Naive B cell (primary cell): ENCODE measurements around the gene MED13L. TPM values are rescaled to one million over a fixed set of nuclear protein-coding genes. Genes with fewer than 3 reads are reported as not detected.

Source experiments
- ATAC-seq, 2 donors: fragments of 150-1000 bp; cut with Tn5 transposase; 2 replicates each; pipeline ENCODE4 v1.10.0; 2021; ENCODE audit warnings: low read depth in 2 of 2, mild to moderate bottlenecking in 2 of 2, moderate library complexity in 2 of 2
- DNase-seq: peaks from one replicate; pipeline ENCODE4 v3.0.0; 2022
- H3K27ac Mint-ChIP-seq, 6 donors: one replicate each; pipeline ENCODE4 v1.8.0; 2020 to 2022; ENCODE audit warnings: mild to moderate bottlenecking in 6 of 6, mixed read lengths in 6 of 6, moderate library complexity in 5 of 6, inconsistent platforms in 2 of 6
- H3K27me3 Mint-ChIP-seq, 3 donors: one replicate each; pipeline ENCODE4 v1.8.0; 2021 to 2022; ENCODE audit warnings: mixed read lengths in 3 of 3, mild to moderate bottlenecking in 1 of 3
- H3K36me3 Mint-ChIP-seq, 2 donors: one replicate each; pipeline ENCODE4 v1.8.0; 2020 to 2022; ENCODE audit warnings: mixed read lengths in 2 of 2, inconsistent platforms in 1 of 2, mild to moderate bottlenecking in 1 of 2
- H3K4me1 Mint-ChIP-seq, 3 donors: one replicate each; pipeline ENCODE4 v1.8.0; 2020 to 2022; ENCODE audit warnings: mixed read lengths in 3 of 3, inconsistent platforms in 1 of 3, mild to moderate bottlenecking in 1 of 3, moderate library complexity in 1 of 3
- H3K4me3 Mint-ChIP-seq, 8 donors: one replicate each; pipeline ENCODE4 v1.8.0; 2020 to 2022; ENCODE audit warnings: mild to moderate bottlenecking in 8 of 8, mixed read lengths in 8 of 8, moderate library complexity in 8 of 8, inconsistent platforms in 2 of 8
- H3K9me3 Mint-ChIP-seq, 7 donors: one replicate each; pipeline ENCODE4 v1.8.0; 2020 to 2022; ENCODE audit warnings: mixed read lengths in 7 of 7, mild to moderate bottlenecking in 5 of 7, inconsistent platforms in 2 of 7, moderate library complexity in 1 of 7
- polyA plus RNA-seq, 6 donors: library from polyadenylated mRNA; unstranded; fragments of 300-500 nt; fragmentation: Illumina TruSeq; gene quantifications; one replicate each; pipeline ENCODE4 v1.2.3, GENCODE V29; 2021; ENCODE audit warnings: low read depth in 6 of 6

MED13L gene
- polyA plus RNA-seq, 6 donors from 2014 or later, result 12.5 to 19.2 (median 16.2) TPM

GRCh38 chr12:115943630-115944391 lies 333.7 kb downstream of the MED13L start:
- no peak overlapping the region for H3K27ac Mint-ChIP-seq
- peaks cover 4 to 7% (median 6%) of the 10 kb centered on the region in 7 donors for H3K9me3 Mint-ChIP-seq

GRCh38 chr12:115943310-115943629 lies 334.2 kb downstream of the MED13L start:
- H3K9me3 Mint-ChIP-seq, result peaks cover 9 to 12% (median 10%) of the 10 kb centered on the region in 7 donors
- DNase-seq, result no peak
- H3K4me3 Mint-ChIP-seq, result peak overlapping the region in 1 of 8 donors; percentile 11
- H3K27me3 Mint-ChIP-seq, result peaks cover 5 to 12% (median 9%) of the 10 kb centered on the region in 3 donors
- H3K4me1 Mint-ChIP-seq, result peaks cover 0 to 2% (median 0%) of the 10 kb centered on the region in 3 donors
- no peak for ATAC-seq
- no peak overlapping the region for H3K27ac Mint-ChIP-seq
- peaks cover 0 to 12% of the 10 kb centered on the region in 2 donors for H3K36me3 Mint-ChIP-seq

More at GRCh38 chr12:115943630-115944391, 333.7 kb downstream of the MED13L start:
- no peak for ATAC-seq
- no peak for DNase-seq
- H3K4me1 Mint-ChIP-seq, result peaks cover 0 to 3% (median 0%) of the 10 kb centered on the region in 3 donors
- peaks cover 1 to 7% (median 6%) of the 10 kb centered on the region in 3 donors for H3K27me3 Mint-ChIP-seq
- peaks cover 0 to 7% of the 10 kb centered on the region in 2 donors for H3K36me3 Mint-ChIP-seq
- no peak overlapping the region for H3K4me3 Mint-ChIP-seq

GRCh38 chr12:115942346-115942745 lies 335.1 kb downstream of the MED13L start:
- Mint-ChIP-seq H3K4me3 (no peak overlapping the region), H3K36me3 (peaks cover 0 to 12% of the 10 kb centered on the region in 2 donors), H3K27ac (no peak overlapping the region), H3K27me3 (peaks cover 9 to 12% (median 9%) of the 10 kb centered on the region in 3 donors), H3K4me1 (no peaks in the 10 kb centered on the region), H3K9me3 (peaks cover 9 to 12% (median 11%) of the 10 kb centered on the region in 7 donors)
- ATAC-seq (no peak), DNase-seq (no peak)

GRCh38 chr12:115941362-115941761 lies 336.1 kb downstream of the MED13L start:
- H3K4me1 Mint-ChIP-seq, result no peaks in the 10 kb centered on the region
- H3K9me3 Mint-ChIP-seq, result peaks cover 9 to 13% (median 12%) of the 10 kb centered on the region in 7 donors
- no peak overlapping the region for H3K4me3 Mint-ChIP-seq
- H3K36me3 Mint-ChIP-seq, result peaks cover 0 to 12% of the 10 kb centered on the region in 2 donors
- no peak overlapping the region for H3K27ac Mint-ChIP-seq
- DNase-seq (no peak), ATAC-seq (no peak)
- H3K27me3 Mint-ChIP-seq, result peaks cover 9 to 13% (median 12%) of the 10 kb centered on the region in 3 donors

- Mint-ChIP-seq H3K27ac (no peak overlapping the region), H3K4me1 (no peaks in the 10 kb centered on the region), H3K4me3 (no peak overlapping the region), H3K9me3 (peaks cover 9 to 13% (median 12%) of the 10 kb centered on the region in 7 donors), H3K27me3 (peaks cover 9 to 13% (median 12%) of the 10 kb centered on the region in 3 donors), H3K36me3 (peaks cover 0 to 12% of the 10 kb centered on the region in 2 donors)
- ATAC-seq, result no peak
- no peak for DNase-seq
These were observed 338.6 kb downstream of the MED13L start for GRCh38 chr12:115938794-115939377.

GRCh38 chr12:115936997-115937916 lies 340.2 kb downstream of the MED13L start:
- Mint-ChIP-seq H3K4me3 (no peak overlapping the region), H3K27ac (peak overlapping the region in 1 of 6 donors; percentile 51), H3K9me3 (peaks cover 9 to 13% (median 11%) of the 10 kb centered on the region in 7 donors), H3K27me3 (peaks cover 9 to 13% (median 12%) of the 10 kb centered on the region in 3 donors), H3K36me3 (peaks cover 0 to 12% of the 10 kb centered on the region in 2 donors), H3K4me1 (no peaks in the 10 kb centered on the region)
- ATAC-seq (no peak), DNase-seq (no peak)

- Mint-ChIP-seq H3K36me3 (peaks cover 0 to 12% of the 10 kb centered on the region in 2 donors), H3K4me3 (no peak overlapping the region), H3K27me3 (peaks cover 17 to 23% (median 18%) of the 10 kb centered on the region in 3 donors), H3K9me3 (peaks cover 10 to 20% (median 11%) of the 10 kb centered on the region in 7 donors), H3K4me1 (no peaks in the 10 kb centered on the region), H3K27ac (no peak overlapping the region)
- ATAC-seq (no peak), DNase-seq (no peak)
These were observed 342.6 kb downstream of the MED13L start for GRCh38 chr12:115934877-115935276.

GRCh38 chr12:115934046-115934445 lies 343.4 kb downstream of the MED13L start:
- Mint-ChIP-seq H3K27me3 (peaks cover 12 to 19% (median 18%) of the 10 kb centered on the region in 3 donors), H3K27ac (peak overlapping the region in 1 of 6 donors; percentile 2), H3K4me3 (no peak overlapping the region), H3K4me1 (no peaks in the 10 kb centered on the region), H3K9me3 (peaks cover 6 to 18% (median 8%) of the 10 kb centered on the region in 7 donors), H3K36me3 (peaks cover 0 to 7% of the 10 kb centered on the region in 2 donors)
- DNase-seq (no peak), ATAC-seq (no peak)

- Mint-ChIP-seq H3K4me1 (no peaks in the 10 kb centered on the region), H3K36me3 (no peaks in the 10 kb centered on the region), H3K4me3 (no peak overlapping the region), H3K27ac (no peak overlapping the region), H3K27me3 (peaks cover 11 to 18% (median 13%) of the 10 kb centered on the region in 3 donors), H3K9me3 (peaks cover 0 to 10% (median 0%) of the 10 kb centered on the region in 7 donors)
- no peak for DNase-seq
- ATAC-seq, result no peak
These were observed 345.4 kb downstream of the MED13L start for GRCh38 chr12:115932066-115932465.

GRCh38 chr12:115930336-115930735 lies 347.2 kb downstream of the MED13L start:
- no peak for DNase-seq
- no peak for ATAC-seq
- Mint-ChIP-seq H3K27ac (no peak overlapping the region), H3K27me3 (peaks cover 14 to 26% (median 20%) of the 10 kb centered on the region in 3 donors), H3K4me1 (no peaks in the 10 kb centered on the region), H3K4me3 (no peak overlapping the region), H3K36me3 (no peaks in the 10 kb centered on the region), H3K9me3 (peaks cover 0 to 7% (median 0%) of the 10 kb centered on the region in 7 donors)

GRCh38 chr12:115926037-115926670 lies 351.3 kb downstream of the MED13L start:
- ATAC-seq (no peak), DNase-seq (no peak)
- Mint-ChIP-seq H3K27ac (no peak overlapping the region), H3K9me3 (peaks cover 6 to 27% (median 16%) of the 10 kb centered on the region in 7 donors), H3K27me3 (peaks cover 24 to 56% (median 55%) of the 10 kb centered on the region in 3 donors), H3K4me3 (peak overlapping the region in 1 of 8 donors; percentile 48), H3K4me1 (no peaks in the 10 kb centered on the region), H3K36me3 (peaks cover 9 to 23% of the 10 kb centered on the region in 2 donors)

- H3K36me3 Mint-ChIP-seq, result peaks cover 9 to 23% of the 10 kb centered on the region in 2 donors
- H3K4me1 Mint-ChIP-seq, result no peaks in the 10 kb centered on the region
- peaks cover 6 to 27% (median 16%) of the 10 kb centered on the region in 7 donors for H3K9me3 Mint-ChIP-seq
- ATAC-seq, result no peak
- no peak overlapping the region for H3K27ac Mint-ChIP-seq
- DNase-seq, result no peak
- H3K27me3 Mint-ChIP-seq, result peaks cover 20 to 60% (median 57%) of the 10 kb centered on the region in 3 donors
- H3K4me3 Mint-ChIP-seq, result peak overlapping the region in 1 of 8 donors; percentile 63
These were observed 353.6 kb downstream of the MED13L start for GRCh38 chr12:115923851-115924250.
